HEK293 (cell line): ENCODE results near the gene NCOA7.

Experiments used
- BCL11A ChIP-seq: fragments of 450-650 bp; formaldehyde crosslinking; IDR thresholded peaks from 2 replicates; pipeline ENCODE4 v1.5.1; 2016; ENCODE audit warnings: low read depth, missing biosample characterization, missing genetic modification characterization
- BCL11B ChIP-seq: fragments of 450-650 bp; formaldehyde crosslinking; IDR thresholded peaks from 2 replicates; pipeline ENCODE4 v1.5.1; 2016; ENCODE audit warnings: low read depth, missing biosample characterization, missing genetic modification characterization
- HOXD13 ChIP-seq: sonication (generic); formaldehyde crosslinking; IDR thresholded peaks from 2 replicates; pipeline ENCODE4 v1.8.0; 2022; ENCODE audit warnings: missing genetic modification reagents, borderline replicate concordance
- KLF16 ChIP-seq: fragments of 450-650 bp; formaldehyde crosslinking; IDR thresholded peaks from 2 replicates; pipeline ENCODE4 v1.5.1; 2017; ENCODE audit warnings: missing biosample characterization, missing genetic modification characterization
- KLF9 ChIP-seq: fragments of 450-650 bp; formaldehyde crosslinking; IDR thresholded peaks from 2 replicates; pipeline ENCODE4 v1.5.1; 2016; ENCODE audit warnings: missing biosample characterization, missing genetic modification characterization, low read depth
- OVOL3 ChIP-seq: fragments of 450-650 bp; formaldehyde crosslinking; IDR thresholded peaks from 2 replicates; pipeline ENCODE4 v1.5.1; 2016; ENCODE audit warnings: missing biosample characterization, missing genetic modification characterization
- PRDM1 ChIP-seq: fragments of 450-650 bp; formaldehyde crosslinking; IDR thresholded peaks from 2 replicates; pipeline ENCODE4; 2016; ENCODE audit warnings: missing biosample characterization, missing genetic modification characterization
- SETDB1 ChIP-seq: IDR thresholded peaks from one replicate; pipeline ENCODE4 v1.6.1; 2017; ENCODE audit warnings: mild to moderate bottlenecking, low read length, moderate library complexity, mixed read lengths; ENCODE audit not compliant: insufficient read length
- ZBTB1 ChIP-seq: fragments of 450-650 bp; formaldehyde crosslinking; IDR thresholded peaks from 2 replicates; pipeline ENCODE4 v1.5.1; 2016; ENCODE audit warnings: missing biosample characterization, missing genetic modification characterization
- ZBTB21 ChIP-seq: fragments of 450-650 bp; formaldehyde crosslinking; IDR thresholded peaks from 2 replicates; pipeline ENCODE4 v1.5.1; 2017; ENCODE audit warnings: missing biosample characterization, missing genetic modification characterization
- ZFHX2 ChIP-seq: fragments of 450-650 bp; formaldehyde crosslinking; conservative IDR thresholded peaks from 2 replicates; pipeline ENCODE4 v1.5.1; 2016; ENCODE audit warnings: missing biosample characterization, missing genetic modification characterization
- ZFP3 ChIP-seq: fragments of 450-650 bp; formaldehyde crosslinking; IDR thresholded peaks from 2 replicates; pipeline ENCODE4 v1.5.1; 2016; ENCODE audit warnings: low read depth, missing biosample characterization, missing genetic modification characterization
- ZFP41 ChIP-seq: fragments of 450-650 bp; formaldehyde crosslinking; IDR thresholded peaks from 2 replicates; pipeline ENCODE4 v1.5.1; 2016; ENCODE audit warnings: missing biosample characterization, missing genetic modification characterization, borderline replicate concordance
- ZNF214 ChIP-seq: fragments of 450-650 bp; formaldehyde crosslinking; IDR thresholded peaks from 2 replicates; pipeline ENCODE4 v1.5.1; 2017; ENCODE audit warnings: missing biosample characterization, mild to moderate bottlenecking, missing genetic modification characterization, borderline replicate concordance
- ZNF221 ChIP-seq: fragments of 450-650 bp; formaldehyde crosslinking; IDR thresholded peaks from 2 replicates; pipeline ENCODE4 v1.5.1; 2017; ENCODE audit warnings: missing biosample characterization, missing genetic modification characterization, borderline replicate concordance
- ZNF239 ChIP-seq: fragments of 450-650 bp; formaldehyde crosslinking; IDR thresholded peaks from 2 replicates; pipeline ENCODE4 v1.5.1; 2016; ENCODE audit warnings: missing biosample characterization, missing genetic modification characterization
- ZNF37A ChIP-seq: fragments of 450-650 bp; IDR thresholded peaks from 2 replicates; pipeline ENCODE4 v1.5.1; 2018; ENCODE audit warnings: missing biosample characterization, missing genetic modification characterization
- ZNF433 ChIP-seq: fragments of 450-650 bp; formaldehyde crosslinking; IDR thresholded peaks from 2 replicates; pipeline ENCODE4 v1.5.1; 2016; ENCODE audit warnings: missing biosample characterization, missing genetic modification characterization, low read depth
- ZNF513 ChIP-seq: fragments of 450-650 bp; IDR thresholded peaks from 2 replicates; pipeline ENCODE4 v1.5.1; 2018; ENCODE audit warnings: missing biosample characterization, missing genetic modification characterization
- ZNF529 ChIP-seq: fragments of 450-650 bp; formaldehyde crosslinking; IDR thresholded peaks from 2 replicates; pipeline ENCODE4 v1.5.1; 2017; ENCODE audit warnings: missing genetic modification characterization, missing biosample characterization; ENCODE audit not compliant: insufficient replicate concordance
- ZNF558 ChIP-seq: fragments of 450-650 bp; formaldehyde crosslinking; IDR thresholded peaks from 2 replicates; pipeline ENCODE4 v1.5.1; 2016; ENCODE audit warnings: missing biosample characterization, missing genetic modification characterization
- ZNF585B ChIP-seq: fragments of 450-650 bp; formaldehyde crosslinking; IDR thresholded peaks from 2 replicates; pipeline ENCODE4 v1.5.1; 2016; ENCODE audit warnings: missing biosample characterization, missing genetic modification characterization
- ZNF623 ChIP-seq: fragments of 450-650 bp; formaldehyde crosslinking; IDR thresholded peaks from 2 replicates; pipeline ENCODE4 v1.5.1; 2016; ENCODE audit warnings: missing biosample characterization, missing genetic modification characterization
- ZNF626 ChIP-seq: fragments of 450-650 bp; sonication (Bioruptor Pico); formaldehyde crosslinking; IDR thresholded peaks from 2 replicates; pipeline ENCODE4 v1.5.1; 2018; ENCODE audit warnings: missing biosample characterization, missing genetic modification characterization, inconsistent platforms
- ZNF639 ChIP-seq: fragments of 450-650 bp; formaldehyde crosslinking; IDR thresholded peaks from 2 replicates; pipeline ENCODE4 v1.5.1; 2016; ENCODE audit warnings: missing biosample characterization, missing genetic modification characterization
- ZNF658 ChIP-seq: fragments of 450-650 bp; formaldehyde crosslinking; IDR thresholded peaks from 2 replicates; pipeline ENCODE4; 2016; ENCODE audit warnings: missing biosample characterization, missing genetic modification characterization
- TF ChIP-seq, protein P1 (sequence below): fragments of 450-650 bp; formaldehyde crosslinking; IDR thresholded peaks from 2 replicates; pipeline ENCODE4 v1.5.1; 2016; ENCODE audit warnings: missing biosample characterization, missing genetic modification characterization
- TF ChIP-seq, protein P2 (sequence below): fragments of 450-650 bp; formaldehyde crosslinking; IDR thresholded peaks from 2 replicates; pipeline ENCODE4 v1.5.1; 2017; ENCODE audit warnings: missing biosample characterization, missing genetic modification characterization
- TF ChIP-seq, protein P3 (sequence below): fragments of 450-650 bp; formaldehyde crosslinking; IDR thresholded peaks from 2 replicates; pipeline ENCODE4 v1.5.1; 2016; ENCODE audit warnings: missing biosample characterization, missing genetic modification characterization
- TF ChIP-seq, protein P4 (sequence below): fragments of 450-650 bp; formaldehyde crosslinking; IDR thresholded peaks from 2 replicates; pipeline ENCODE4 v1.5.1; 2017; ENCODE audit warnings: missing biosample characterization, missing genetic modification characterization
- TF ChIP-seq, protein P5 (sequence below): fragments of 450-650 bp; formaldehyde crosslinking; IDR thresholded peaks from 2 replicates; pipeline ENCODE4 v1.5.1; 2016; ENCODE audit warnings: missing biosample characterization, missing genetic modification characterization

The NCOA7 gene

GRCh38 chr6:125913864-125914351 is 123.1 kb downstream of the NCOA7 start (continued):
- TF ChIP-seq ZNF221 (tag by site-specific recombination): no peak
- TF ChIP-seq ZNF214: no peak
- TF ChIP-seq ZFHX2 (tag by site-specific recombination): no peak
- TF ChIP-seq, protein P1, sequence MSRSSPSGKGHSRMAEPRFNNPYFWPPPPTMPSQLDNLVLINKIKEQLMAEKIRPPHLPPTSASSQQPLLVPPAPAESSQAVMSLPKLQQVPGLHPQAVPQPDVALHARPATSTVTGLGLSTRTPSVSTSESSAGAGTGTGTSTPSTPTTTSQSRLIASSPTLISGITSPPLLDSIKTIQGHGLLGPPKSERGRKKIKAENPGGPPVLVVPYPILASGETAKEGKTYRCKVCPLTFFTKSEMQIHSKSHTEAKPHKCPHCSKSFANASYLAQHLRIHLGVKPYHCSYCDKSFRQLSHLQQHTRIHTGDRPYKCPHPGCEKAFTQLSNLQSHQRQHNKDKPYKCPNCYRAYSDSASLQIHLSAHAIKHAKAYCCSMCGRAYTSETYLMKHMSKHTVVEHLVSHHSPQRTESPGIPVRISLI (tag by site-specific recombination): peak; percentile 41; the same call in 1 of the 2 replicates
- peak; percentile 83 for TF ChIP-seq ZNF558
- TF ChIP-seq PRDM1 (tag by site-specific recombination): peak; percentile 40; the same call in 1 of the 2 replicates
- peak; percentile 97 for TF ChIP-seq ZBTB21
- TF ChIP-seq ZNF239 (tag by site-specific recombination): no peak
- no peak for TF ChIP-seq ZNF658
- TF ChIP-seq, protein P2, sequence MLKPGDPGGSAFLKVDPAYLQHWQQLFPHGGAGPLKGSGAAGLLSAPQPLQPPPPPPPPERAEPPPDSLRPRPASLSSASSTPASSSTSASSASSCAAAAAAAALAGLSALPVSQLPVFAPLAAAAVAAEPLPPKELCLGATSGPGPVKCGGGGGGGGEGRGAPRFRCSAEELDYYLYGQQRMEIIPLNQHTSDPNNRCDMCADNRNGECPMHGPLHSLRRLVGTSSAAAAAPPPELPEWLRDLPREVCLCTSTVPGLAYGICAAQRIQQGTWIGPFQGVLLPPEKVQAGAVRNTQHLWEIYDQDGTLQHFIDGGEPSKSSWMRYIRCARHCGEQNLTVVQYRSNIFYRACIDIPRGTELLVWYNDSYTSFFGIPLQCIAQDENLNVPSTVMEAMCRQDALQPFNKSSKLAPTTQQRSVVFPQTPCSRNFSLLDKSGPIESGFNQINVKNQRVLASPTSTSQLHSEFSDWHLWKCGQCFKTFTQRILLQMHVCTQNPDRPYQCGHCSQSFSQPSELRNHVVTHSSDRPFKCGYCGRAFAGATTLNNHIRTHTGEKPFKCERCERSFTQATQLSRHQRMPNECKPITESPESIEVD (tag by site-specific recombination): peak; percentile 99
- TF ChIP-seq ZNF513 (tag by site-specific recombination): no peak
- no peak for TF ChIP-seq ZNF585B (tag by site-specific recombination)
- TF ChIP-seq, protein P3, sequence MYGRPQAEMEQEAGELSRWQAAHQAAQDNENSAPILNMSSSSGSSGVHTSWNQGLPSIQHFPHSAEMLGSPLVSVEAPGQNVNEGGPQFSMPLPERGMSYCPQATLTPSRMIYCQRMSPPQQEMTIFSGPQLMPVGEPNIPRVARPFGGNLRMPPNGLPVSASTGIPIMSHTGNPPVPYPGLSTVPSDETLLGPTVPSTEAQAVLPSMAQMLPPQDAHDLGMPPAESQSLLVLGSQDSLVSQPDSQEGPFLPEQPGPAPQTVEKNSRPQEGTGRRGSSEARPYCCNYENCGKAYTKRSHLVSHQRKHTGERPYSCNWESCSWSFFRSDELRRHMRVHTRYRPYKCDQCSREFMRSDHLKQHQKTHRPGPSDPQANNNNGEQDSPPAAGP (tag by site-specific recombination): peak; percentile 70; the same call in 1 of the 2 replicates
- peak; percentile 94 for TF ChIP-seq ZNF639
- TF ChIP-seq BCL11B (tag by site-specific recombination): no peak
- 0 out of 2 replicates have a peak, but pooled peaks have one; percentile 17 for TF ChIP-seq ZNF626 (tag by site-specific recombination)
- TF ChIP-seq KLF9 (tag by site-specific recombination): no peak
- peak; percentile 89; the same call in 1 of the 2 replicates for TF ChIP-seq BCL11A (tag by site-specific recombination)
- no peak for TF ChIP-seq SETDB1
- TF ChIP-seq ZFP3 (tag by site-specific recombination): no peak
- TF ChIP-seq ZNF37A (tag by site-specific recombination): no peak
- 0 out of 2 replicates have a peak, but pooled peaks have one; percentile 13 for TF ChIP-seq ZBTB1 (tag by site-specific recombination)
- no peak for TF ChIP-seq ZNF529 (tag by site-specific recombination)
- TF ChIP-seq, protein P4, sequence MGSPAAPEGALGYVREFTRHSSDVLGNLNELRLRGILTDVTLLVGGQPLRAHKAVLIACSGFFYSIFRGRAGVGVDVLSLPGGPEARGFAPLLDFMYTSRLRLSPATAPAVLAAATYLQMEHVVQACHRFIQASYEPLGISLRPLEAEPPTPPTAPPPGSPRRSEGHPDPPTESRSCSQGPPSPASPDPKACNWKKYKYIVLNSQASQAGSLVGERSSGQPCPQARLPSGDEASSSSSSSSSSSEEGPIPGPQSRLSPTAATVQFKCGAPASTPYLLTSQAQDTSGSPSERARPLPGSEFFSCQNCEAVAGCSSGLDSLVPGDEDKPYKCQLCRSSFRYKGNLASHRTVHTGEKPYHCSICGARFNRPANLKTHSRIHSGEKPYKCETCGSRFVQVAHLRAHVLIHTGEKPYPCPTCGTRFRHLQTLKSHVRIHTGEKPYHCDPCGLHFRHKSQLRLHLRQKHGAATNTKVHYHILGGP (tag by site-specific recombination): peak; percentile 12; the same call in 1 of the 2 replicates
- peak; percentile 96 for TF ChIP-seq HOXD13 (CRISPR knock-in tag)
- no peak for TF ChIP-seq ZNF623 (tag by site-specific recombination)
- TF ChIP-seq, protein P5, sequence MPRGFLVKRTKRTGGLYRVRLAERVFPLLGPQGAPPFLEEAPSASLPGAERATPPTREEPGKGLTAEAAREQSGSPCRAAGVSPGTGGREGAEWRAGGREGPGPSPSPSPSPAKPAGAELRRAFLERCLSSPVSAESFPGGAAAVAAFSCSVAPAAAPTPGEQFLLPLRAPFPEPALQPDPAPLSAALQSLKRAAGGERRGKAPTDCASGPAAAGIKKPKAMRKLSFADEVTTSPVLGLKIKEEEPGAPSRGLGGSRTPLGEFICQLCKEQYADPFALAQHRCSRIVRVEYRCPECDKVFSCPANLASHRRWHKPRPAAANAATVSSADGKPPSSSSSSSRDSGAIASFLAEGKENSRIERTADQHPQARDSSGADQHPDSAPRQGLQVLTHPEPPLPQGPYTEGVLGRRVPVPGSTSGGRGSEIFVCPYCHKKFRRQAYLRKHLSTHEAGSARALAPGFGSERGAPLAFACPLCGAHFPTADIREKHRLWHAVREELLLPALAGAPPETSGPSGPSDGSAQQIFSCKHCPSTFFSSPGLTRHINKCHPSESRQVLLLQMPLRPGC (tag by site-specific recombination): peak; percentile 96
- peak; percentile 84 for TF ChIP-seq OVOL3 (tag by site-specific recombination)
- TF ChIP-seq ZFP41 (tag by site-specific recombination): no peak
- TF ChIP-seq ZNF433: no peak
- no peak for TF ChIP-seq KLF16 (tag by site-specific recombination)
